Mononuclear cell (primary cell): ENCODE data around the gene AP5S1. TPM values are rescaled to one million over a fixed set of nuclear protein-coding genes. Genes with fewer than 3 reads are reported as not detected.
"Not testable (repeated sequence)": the region's sequence is repeated elsewhere in the genome, so short reads cannot be mapped to it uniquely, and the experiment has no call there.

Experiments
- H3K27me3 ChIP-seq: 2 replicates; pipeline ENCODE4 v1.6.0; 2011; ENCODE audit warnings: low read length, control low read depth; ENCODE audit not compliant: insufficient read depth
- H3K4me1 ChIP-seq: 2 replicates; pipeline ENCODE4 v1.5.1; 2011; ENCODE audit warnings: mild to moderate bottlenecking, low read length, control low read depth; ENCODE audit not compliant: insufficient read depth
- H3K4me3 ChIP-seq: 2 replicates; pipeline ENCODE4 v1.5.1; 2011; ENCODE audit warnings: mild to moderate bottlenecking, low read length, moderate library complexity
- H3K9me3 ChIP-seq: 2 replicates; pipeline ENCODE4 v1.5.1; 2011; ENCODE audit warnings: low read depth, mild to moderate bottlenecking, control low read depth, low read length
- total RNA-seq: library from RNA; depleted of rRNA; stranded (reverse); fragments of >200 nt; gene quantifications from one replicate; pipeline ENCODE4 v1.2.3, GENCODE V29; 2012

The AP5S1 gene
- total RNA-seq, 1 donor: 3.9 TPM

GRCh38 chr20:3813848-3814581 is 6.3 kb upstream of the AP5S1 start:
- Histone ChIP-seq H3K9me3 (no peaks in the 10 kb centered on the region), H3K4me1 (peaks cover 82% of the 10 kb centered on the region), H3K4me3 (no peak overlapping the region), H3K27me3 (no peaks in the 10 kb centered on the region)

- H3K27me3 ChIP-seq: no peaks in the 10 kb centered on the region
- H3K9me3 ChIP-seq: no peaks in the 10 kb centered on the region
- no peak overlapping the region for H3K4me3 ChIP-seq
- peaks cover 86% of the 10 kb centered on the region for H3K4me1 ChIP-seq
These were observed 5.3 kb upstream of the AP5S1 start for GRCh38 chr20:3814928-3815495.

GRCh38 chr20:3815703-3816315 is 4.5 kb upstream of the AP5S1 start:
- Histone ChIP-seq H3K27me3 (no peaks in the 10 kb centered on the region), H3K9me3 (no peaks in the 10 kb centered on the region), H3K4me3 (no peak overlapping the region), H3K4me1 (peaks cover 79% of the 10 kb centered on the region)

- Histone ChIP-seq H3K27me3 (no peaks in the 10 kb centered on the region), H3K9me3 (no peaks in the 10 kb centered on the region), H3K4me3 (no peak overlapping the region), H3K4me1 (peaks cover 60% of the 10 kb centered on the region)
These were observed 1.9 kb upstream of the AP5S1 start for GRCh38 chr20:3818155-3819151.

- no peaks in the 10 kb centered on the region for H3K27me3 ChIP-seq
- no peaks in the 10 kb centered on the region for H3K9me3 ChIP-seq
- peak overlapping the region; percentile 83 for H3K4me3 ChIP-seq
- H3K4me1 ChIP-seq: peaks cover 50% of the 10 kb centered on the region
These were observed 818 bp upstream of the AP5S1 start for GRCh38 chr20:3819411-3820047.

- Histone ChIP-seq H3K4me3 (peak overlapping the region; percentile 83), H3K27me3 (no peaks in the 10 kb centered on the region), H3K4me1 (peaks cover 35% of the 10 kb centered on the region), H3K9me3 (no peaks in the 10 kb centered on the region)
These were observed 767 bp downstream of the AP5S1 start for GRCh38 chr20:3820901-3821727.

- H3K4me3 ChIP-seq: no peak overlapping the region
- H3K9me3 ChIP-seq: no peaks in the 10 kb centered on the region
- no peaks in the 10 kb centered on the region for H3K27me3 ChIP-seq
- peaks cover 28% of the 10 kb centered on the region for H3K4me1 ChIP-seq
These were observed 1.6 kb downstream of the AP5S1 start for GRCh38 chr20:3821996-3822395.

GRCh38 chr20:3823881-3824280 is 3.5 kb downstream of the AP5S1 start:
- H3K4me3 ChIP-seq: no peak overlapping the region
- H3K27me3 ChIP-seq: no peaks in the 10 kb centered on the region
- H3K9me3 ChIP-seq: no peaks in the 10 kb centered on the region

GRCh38 chr20:3825526-3825925 is 5.2 kb downstream of the AP5S1 start:
- no peaks in the 10 kb centered on the region for H3K9me3 ChIP-seq

More at GRCh38 chr20:3823881-3824280, 3.5 kb downstream of the AP5S1 start:
- H3K4me1 ChIP-seq: peaks cover 19% of the 10 kb centered on the region

GRCh38 chr20:3826420-3826819 is 6.1 kb downstream of the AP5S1 start:
- no peaks in the 10 kb centered on the region for H3K9me3 ChIP-seq
- H3K4me1 ChIP-seq: peaks cover 2% of the 10 kb centered on the region
- H3K4me3 ChIP-seq: no peak overlapping the region
- no peaks in the 10 kb centered on the region for H3K27me3 ChIP-seq

More at GRCh38 chr20:3825526-3825925, 5.2 kb downstream of the AP5S1 start:
- Histone ChIP-seq H3K4me1 (peaks cover 8% of the 10 kb centered on the region), H3K27me3 (no peaks in the 10 kb centered on the region), H3K4me3 (no peak overlapping the region)

- Histone ChIP-seq H3K4me1 (no peaks in the 10 kb centered on the region), H3K9me3 (no peaks in the 10 kb centered on the region), H3K4me3 (no peak overlapping the region), H3K27me3 (no peaks in the 10 kb centered on the region)
These were observed 8.5 kb downstream of the AP5S1 start for GRCh38 chr20:3828798-3829197.

- H3K4me1 ChIP-seq, H3K9me3 ChIP-seq: not testable (repeated sequence)
These were observed 9.5 kb downstream of the AP5S1 start for GRCh38 chr20:3829891-3830290.

GRCh38 chr20:3836132-3836531 is 15.8 kb downstream of the AP5S1 start:
- peaks cover 12% of the 10 kb centered on the region for H3K4me1 ChIP-seq

More at GRCh38 chr20:3829891-3830290, 9.5 kb downstream of the AP5S1 start:
- not testable (repeated sequence) for H3K4me3 ChIP-seq, H3K27me3 ChIP-seq

GRCh38 chr20:3839328-3839727 is 19.0 kb downstream of the AP5S1 start:
- Histone ChIP-seq H3K4me3 (no peak overlapping the region), H3K4me1 (peaks cover 12% of the 10 kb centered on the region), H3K27me3 (no peaks in the 10 kb centered on the region), H3K9me3 (no peaks in the 10 kb centered on the region)

More at GRCh38 chr20:3836132-3836531, 15.8 kb downstream of the AP5S1 start:
- Histone ChIP-seq H3K27me3 (no peaks in the 10 kb centered on the region), H3K4me3 (no peak overlapping the region), H3K9me3 (no peaks in the 10 kb centered on the region)
